ENCODE data around the gene GABPB1.

DNA sequence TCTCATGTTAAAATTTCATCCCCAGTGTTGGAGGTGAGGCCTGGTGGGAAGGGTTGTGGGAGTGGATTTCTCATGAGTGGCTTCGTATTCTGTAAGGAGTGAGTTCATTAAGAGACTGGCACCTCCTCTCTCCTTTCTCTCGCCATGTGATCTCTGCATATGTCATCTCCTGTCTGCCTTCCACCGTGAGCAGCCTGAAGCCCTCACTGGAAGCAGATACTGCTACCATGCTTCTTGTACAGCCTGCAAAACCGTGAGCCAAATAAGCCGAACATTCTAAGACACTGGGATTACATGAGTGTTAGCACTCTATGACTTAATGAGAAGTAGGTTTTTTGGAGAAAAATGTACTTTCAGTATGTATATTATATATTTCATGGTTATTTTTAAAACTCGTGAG lies 6.8 kb upstream of the GABPB1 start:
- TF ChIP-seq CTCF (IDR thresholded peaks at IDR 0.05; ENCODE audit: poor library complexity), result no peak
- TF ChIP-seq EZH2 (IDR thresholded peaks at IDR 0.05; ENCODE audit: borderline replicate concordance), result no peak
- TF ChIP-seq EZH2phosphoT487 (IDR thresholded peaks at IDR 0.05; ENCODE audit: low read depth, severe bottlenecking, unreplicated experiment), result no peak
